ENCODE results near the gene XPNPEP1. TPM values are rescaled to one million over a fixed set of nuclear protein-coding genes. Genes with fewer than 3 reads are reported as not detected.

The XPNPEP1 gene
- total RNA-seq, 1 donor, result 99.7 TPM

GRCh38 chr10:109934958-109935793 lies 11.9 kb upstream of the XPNPEP1 start:
- no peaks in the 10 kb centered on the region for H3K9me3 ChIP-seq (ENCODE audit: low read depth, low read length)
- no peak overlapping the region for H3K4me3 ChIP-seq (ENCODE audit: low read length)
- peaks cover 31% of the 10 kb centered on the region for H3K4me1 ChIP-seq (ENCODE audit: insufficient read depth, low read length)
- H3K27me3 ChIP-seq (ENCODE audit: insufficient read depth, low read length), result no peaks in the 10 kb centered on the region

GRCh38 chr10:109933984-109934565 lies 10.8 kb upstream of the XPNPEP1 start:
- no peaks in the 10 kb centered on the region for H3K27me3 ChIP-seq (ENCODE audit: insufficient read depth, low read length)
- no peaks in the 10 kb centered on the region for H3K9me3 ChIP-seq (ENCODE audit: low read depth, low read length)
- H3K4me3 ChIP-seq (ENCODE audit: low read length), result no peak overlapping the region
- peaks cover 41% of the 10 kb centered on the region for H3K4me1 ChIP-seq (ENCODE audit: insufficient read depth, low read length)

GRCh38 chr10:109932968-109933367 lies 9.7 kb upstream of the XPNPEP1 start:
- peaks cover 42% of the 10 kb centered on the region for H3K4me1 ChIP-seq (ENCODE audit: insufficient read depth, low read length)
- no peak overlapping the region for H3K4me3 ChIP-seq (ENCODE audit: low read length)
- no peaks in the 10 kb centered on the region for H3K27me3 ChIP-seq (ENCODE audit: insufficient read depth, low read length)
- no peaks in the 10 kb centered on the region for H3K9me3 ChIP-seq (ENCODE audit: low read depth, low read length)

- Histone ChIP-seq H3K27me3 (ENCODE audit: insufficient read depth, low read length) (no peaks in the 10 kb centered on the region), H3K9me3 (ENCODE audit: low read depth, low read length) (no peaks in the 10 kb centered on the region), H3K4me1 (ENCODE audit: insufficient read depth, low read length) (peaks cover 42% of the 10 kb centered on the region)
Observed at GRCh38 chr10:109932391-109932790, 9.1 kb upstream of the XPNPEP1 start.

GRCh38 chr10:109931163-109931562 lies 7.9 kb upstream of the XPNPEP1 start:
- Histone ChIP-seq H3K4me1 (ENCODE audit: insufficient read depth, low read length) (peaks cover 42% of the 10 kb centered on the region), H3K27me3 (ENCODE audit: insufficient read depth, low read length) (no peaks in the 10 kb centered on the region), H3K9me3 (ENCODE audit: low read depth, low read length) (no peaks in the 10 kb centered on the region), H3K4me3 (ENCODE audit: low read length) (no peak overlapping the region)

More at GRCh38 chr10:109932391-109932790, 9.1 kb upstream of the XPNPEP1 start:
- no peak overlapping the region for H3K4me3 ChIP-seq (ENCODE audit: low read length)

GRCh38 chr10:109929501-109930219 lies 6.3 kb upstream of the XPNPEP1 start:
- Histone ChIP-seq H3K4me1 (ENCODE audit: insufficient read depth, low read length) (peaks cover 35% of the 10 kb centered on the region), H3K27me3 (ENCODE audit: insufficient read depth, low read length) (no peaks in the 10 kb centered on the region), H3K4me3 (ENCODE audit: low read length) (no peak overlapping the region), H3K9me3 (ENCODE audit: low read depth, low read length) (no peaks in the 10 kb centered on the region)

GRCh38 chr10:109928475-109928891 lies 5.2 kb upstream of the XPNPEP1 start:
- H3K4me1 ChIP-seq (ENCODE audit: insufficient read depth, low read length), result peaks cover 27% of the 10 kb centered on the region
- H3K9me3 ChIP-seq (ENCODE audit: low read depth, low read length), result no peaks in the 10 kb centered on the region
- H3K4me3 ChIP-seq (ENCODE audit: low read length), result no peak overlapping the region
- no peaks in the 10 kb centered on the region for H3K27me3 ChIP-seq (ENCODE audit: insufficient read depth, low read length)

GRCh38 chr10:109926825-109927224 lies 3.5 kb upstream of the XPNPEP1 start:
- Histone ChIP-seq H3K9me3 (ENCODE audit: low read depth, low read length) (no peaks in the 10 kb centered on the region), H3K27me3 (ENCODE audit: insufficient read depth, low read length) (no peaks in the 10 kb centered on the region), H3K4me3 (ENCODE audit: low read length) (no peak overlapping the region), H3K4me1 (ENCODE audit: insufficient read depth, low read length) (peaks cover 32% of the 10 kb centered on the region)

- Histone ChIP-seq H3K9me3 (ENCODE audit: low read depth, low read length) (no peaks in the 10 kb centered on the region), H3K4me1 (ENCODE audit: insufficient read depth, low read length) (peaks cover 37% of the 10 kb centered on the region), H3K27me3 (ENCODE audit: insufficient read depth, low read length) (no peaks in the 10 kb centered on the region), H3K4me3 (ENCODE audit: low read length) (no peak overlapping the region)
Observed at GRCh38 chr10:109926061-109926745, 2.9 kb upstream of the XPNPEP1 start.

GRCh38 chr10:109924967-109925620 lies 1.8 kb upstream of the XPNPEP1 start:
- H3K27me3 ChIP-seq (ENCODE audit: insufficient read depth, low read length), result no peaks in the 10 kb centered on the region
- peaks cover 42% of the 10 kb centered on the region for H3K4me1 ChIP-seq (ENCODE audit: insufficient read depth, low read length)
- H3K4me3 ChIP-seq (ENCODE audit: low read length), result no peak overlapping the region
- no peaks in the 10 kb centered on the region for H3K9me3 ChIP-seq (ENCODE audit: low read depth, low read length)

GRCh38 chr10:109924087-109924486 lies 776 bp upstream of the XPNPEP1 start:
- no peak overlapping the region for H3K4me3 ChIP-seq (ENCODE audit: low read length)
- peaks cover 33% of the 10 kb centered on the region for H3K4me1 ChIP-seq (ENCODE audit: insufficient read depth, low read length)

GRCh38 chr10:109922358-109922975 lies 844 bp downstream of the XPNPEP1 start:
- Histone ChIP-seq H3K4me1 (ENCODE audit: insufficient read depth, low read length) (peaks cover 37% of the 10 kb centered on the region), H3K9me3 (ENCODE audit: low read depth, low read length) (no peaks in the 10 kb centered on the region), H3K4me3 (ENCODE audit: low read length) (peak overlapping the region; percentile 83), H3K27me3 (ENCODE audit: insufficient read depth, low read length) (no peaks in the 10 kb centered on the region)

More at GRCh38 chr10:109924087-109924486, 776 bp upstream of the XPNPEP1 start:
- Histone ChIP-seq H3K9me3 (ENCODE audit: low read depth, low read length) (no peaks in the 10 kb centered on the region), H3K27me3 (ENCODE audit: insufficient read depth, low read length) (no peaks in the 10 kb centered on the region)

- Histone ChIP-seq H3K9me3 (ENCODE audit: low read depth, low read length) (no peaks in the 10 kb centered on the region), H3K4me3 (ENCODE audit: low read length) (no peak overlapping the region), H3K4me1 (ENCODE audit: insufficient read depth, low read length) (peaks cover 58% of the 10 kb centered on the region), H3K27me3 (ENCODE audit: insufficient read depth, low read length) (no peaks in the 10 kb centered on the region)
Observed at GRCh38 chr10:109920016-109920415, 3.3 kb downstream of the XPNPEP1 start.

- Histone ChIP-seq H3K4me3 (ENCODE audit: low read length) (no peak overlapping the region), H3K4me1 (ENCODE audit: insufficient read depth, low read length) (peaks cover 65% of the 10 kb centered on the region), H3K27me3 (ENCODE audit: insufficient read depth, low read length) (no peaks in the 10 kb centered on the region), H3K9me3 (ENCODE audit: low read depth, low read length) (no peaks in the 10 kb centered on the region)
Observed at GRCh38 chr10:109919220-109919619, 4.1 kb downstream of the XPNPEP1 start.
